Esophagus squamous epithelium (tissue), 5 donors: Measurements from ENCODE around the gene CSNK1E. TPM values are rescaled to one million over a fixed set of nuclear protein-coding genes. Genes with fewer than 3 reads are reported as not detected.

Experiments used
- DNase-seq: peaks from one replicate; lab custom pipeline; 2025; lab: John Stamatoyannopoulos, UW
- H3K27ac ChIP-seq, 4 donors: fragments of 200-600 bp; sonication (generic); one replicate each; pipeline ENCODE4 v1.5.1; 2016 to 2019; ENCODE audit warnings: mild to moderate bottlenecking in 1 of 4
- H3K27me3 ChIP-seq, 4 donors: fragments of 200-600 bp; sonication (generic); 1 replicate in 3 of 4; 2 replicates in 1 of 4; pipeline versions ENCODE4 v1.5.1 to v1.6.0; 2017 to 2021; ENCODE audit warnings: antibody characterized with exemption in 1 of 4
- H3K36me3 ChIP-seq, 3 donors: fragments of 200-600 bp; sonication (generic); one replicate each; pipeline ENCODE4 v1.5.1; 2016 to 2019
- H3K4me1 ChIP-seq, 3 donors: fragments of 200-600 bp; sonication (generic); one replicate each; pipeline ENCODE4 v1.5.1; 2017 to 2019
- H3K4me3 ChIP-seq, 4 donors: fragments of 200-600 bp; sonication (generic); 1 replicate in 3 of 4; 2 replicates in 1 of 4; pipeline ENCODE4 v1.5.1; 2016 to 2019; ENCODE audit warnings: mild to moderate bottlenecking in 2 of 4, moderate library complexity in 1 of 4
- H3K9me3 ChIP-seq, 3 donors: fragments of 200-600 bp; sonication (generic); one replicate each; pipeline ENCODE4 v1.5.1; 2016 to 2019
- CTCF ChIP-seq, 6 experiments: fragments of 450-650 bp in 4 of 6; fragments of 200-600 bp in 2 of 6; sonication (generic) in 2 of 6; IDR thresholded peaks; one replicate each; pipeline ENCODE4 v1.5.1; 2016 to 2019; ENCODE audit warnings: antibody characterized with exemption in 6 of 6, mild to moderate bottlenecking in 4 of 6, moderate library complexity in 4 of 6
- POLR2A ChIP-seq, 4 donors: fragments of 450-650 bp; IDR thresholded peaks; one replicate each; pipeline ENCODE4 v1.6.1; 2017; ENCODE audit warnings: antibody characterized with exemption in 4 of 4, mild to moderate bottlenecking in 4 of 4, moderate library complexity in 3 of 4
- WGBS, 2 donors: methylation state at CpG; one replicate each; pipeline ENCODE4 v1.1.5; 2018; 5-methylcytosine and 5-hydroxymethylcytosine counted together
- intact Hi-C: fragments of 100-400 bp; cut with DNase I; formaldehyde crosslinking; loops from one replicate; pipeline ENCODE4 v1.15.0; 2022
- total RNA-seq, 4 donors: library from RNA; depleted of rRNA; stranded (reverse); fragments of >200 nt; gene quantifications; one replicate each; pipeline ENCODE4 v1.1.0, GENCODE V29; 2016
- donor health status: DM: yes; HTN: yes; CAD: no.

CSNK1E gene
- total RNA-seq, 4 donors from 2014 or later, result 40.8 to 94.4 (median 55.9) TPM

GRCh38 chr22:38327805-38328204 is 10.6 kb upstream of the CSNK1E start:
- no peak overlapping the region for H3K27ac ChIP-seq
- no peaks in the 10 kb centered on the region for H3K36me3 ChIP-seq
- peaks cover 0 to 7% (median 0%) of the 10 kb centered on the region in 4 donors for H3K27me3 ChIP-seq
- intact Hi-C loops, result no loop called here
- DNase-seq, result no peak
- no peaks in the 10 kb centered on the region for H3K4me1 ChIP-seq
- no peak overlapping the region for H3K4me3 ChIP-seq
- no peaks in the 10 kb centered on the region for H3K9me3 ChIP-seq
- TF ChIP-seq CTCF (IDR thresholded peaks at IDR 0.05), result no peak
- no peak for TF ChIP-seq POLR2A (IDR thresholded peaks at IDR 0.05)
- WGBS, 2 donors, result 25 to 70% methylated on average over 4 to 8 of the region's 16 CpGs

GRCh38 chr22:38327396-38327795 is 10.2 kb upstream of the CSNK1E start:
- TF ChIP-seq POLR2A (IDR thresholded peaks at IDR 0.05) (no peak), CTCF (IDR thresholded peaks at IDR 0.05) (no peak)
- intact Hi-C loops, result no loop called here
- no peak for DNase-seq
- no peaks in the 10 kb centered on the region for H3K9me3 ChIP-seq
- H3K36me3 ChIP-seq, result no peaks in the 10 kb centered on the region
- H3K4me1 ChIP-seq, result no peaks in the 10 kb centered on the region
- H3K4me3 ChIP-seq, result no peak overlapping the region
- 71 to 81% methylated on average over 6 of the region's 7 CpGs for WGBS, 2 donors
- peaks cover 0 to 7% (median 0%) of the 10 kb centered on the region in 4 donors for H3K27me3 ChIP-seq
- H3K27ac ChIP-seq, result no peak overlapping the region

GRCh38 chr22:38325587-38325986 is 8.4 kb upstream of the CSNK1E start:
- intact Hi-C loops, result no loop called here
- TF ChIP-seq CTCF (IDR thresholded peaks at IDR 0.05) (no peak), POLR2A (IDR thresholded peaks at IDR 0.05) (no peak)

GRCh38 chr22:38320605-38321402 is 3.6 kb upstream of the CSNK1E start:
- peaks cover 17 to 31% (median 17%) of the 10 kb centered on the region in 3 donors for H3K4me1 ChIP-seq
- 73 to 87% methylated on average over 10 to 11 of the region's 11 CpGs for WGBS, 2 donors
- TF ChIP-seq POLR2A (IDR thresholded peaks at IDR 0.05), result no peak
- no peak for TF ChIP-seq CTCF (IDR thresholded peaks at IDR 0.05)
- H3K27ac ChIP-seq, result no peak overlapping the region
- H3K9me3 ChIP-seq, result no peaks in the 10 kb centered on the region
- no peaks in the 10 kb centered on the region for H3K27me3 ChIP-seq
- intact Hi-C loops, result no loop called here
- DNase-seq, result no peak
- no peak overlapping the region for H3K4me3 ChIP-seq
- no peaks in the 10 kb centered on the region for H3K36me3 ChIP-seq

More at GRCh38 chr22:38325587-38325986, 8.4 kb upstream of the CSNK1E start:
- Histone ChIP-seq H3K4me1 (no peaks in the 10 kb centered on the region), H3K4me3 (no peak overlapping the region), H3K36me3 (no peaks in the 10 kb centered on the region), H3K9me3 (no peaks in the 10 kb centered on the region), H3K27ac (no peak overlapping the region), H3K27me3 (peaks cover 0 to 7% (median 0%) of the 10 kb centered on the region in 4 donors)
- WGBS, 2 donors, result 95 to 97% methylated on average over 3 to 6 of the region's 6 CpGs
- DNase-seq, result no peak
